Gastroesophageal sphincter (tissue), 4 donors: ENCODE data around the gene ENG. TPM values are rescaled to one million over a fixed set of nuclear protein-coding genes. Genes with fewer than 3 reads are reported as not detected.

Experiments used
- ATAC-seq: fragments of 150-250 bp; one replicate; pipeline ENCODE4 v1.9.1; 2016; ENCODE audit warnings: mild to moderate bottlenecking, moderate library complexity
- H3K27ac ChIP-seq, 4 donors: fragments of 200-600 bp; sonication (generic) in 3 of 4; 1 replicate in 3 of 4; 2 replicates in 1 of 4; pipeline ENCODE4 v1.5.1; 2016 to 2019
- H3K27me3 ChIP-seq: fragments of 200-600 bp; sonication (generic); one replicate; pipeline ENCODE4 v1.5.1; 2019
- H3K36me3 ChIP-seq, 2 donors: fragments of 200-600 bp; sonication (generic); one replicate each; pipeline ENCODE4 v1.5.1; 2019; ENCODE audit warnings: control low read depth in 1 of 2
- H3K4me1 ChIP-seq, 3 donors: fragments of 200-600 bp; sonication (generic); 1 replicate in 2 of 3; 2 replicates in 1 of 3; pipeline ENCODE4 v1.5.1; 2016 to 2019; ENCODE audit warnings: control low read depth in 2 of 3
- H3K4me3 ChIP-seq, 2 donors: fragments of 200-600 bp; sonication (generic); one replicate each; pipeline ENCODE4 v1.5.1; 2019; ENCODE audit warnings: mild to moderate bottlenecking in 1 of 2, moderate library complexity in 1 of 2
- H3K9me3 ChIP-seq, 3 donors: fragments of 200-600 bp; sonication (generic); one replicate each; pipeline ENCODE4 v1.5.1; 2017 to 2019; ENCODE audit warnings: control low read depth in 2 of 3
- CTCF ChIP-seq, 4 experiments: fragments of 200-600 bp in 2 of 4; fragments of 450-650 bp in 2 of 4; sonication (generic) in 1 of 4; IDR thresholded peaks; one replicate each; pipeline ENCODE4 v1.5.1; 2017 to 2019; ENCODE audit warnings: antibody characterized with exemption in 4 of 4, mild to moderate bottlenecking in 2 of 4, moderate library complexity in 2 of 4
- EP300 ChIP-seq: sonication (generic); formaldehyde crosslinking; IDR thresholded peaks from one replicate; pipeline ENCODE4 v1.6.1; 2017; ENCODE audit warnings: antibody characterized with exemption, mild to moderate bottlenecking
- POLR2A ChIP-seq, 2 donors: fragments of 450-650 bp; IDR thresholded peaks; one replicate each; pipeline ENCODE4 v1.6.1; 2017; ENCODE audit warnings: antibody characterized with exemption in 2 of 2, mild to moderate bottlenecking in 2 of 2, moderate library complexity in 1 of 2
- POLR2AphosphoS5 ChIP-seq: sonication (generic); formaldehyde crosslinking; IDR thresholded peaks from one replicate; pipeline ENCODE4 v1.6.1; 2017; ENCODE audit warnings: antibody characterized with exemption
- WGBS, 2 donors: methylation state at CpG; one replicate each; pipeline ENCODE4 v1.1.5; 2018; ENCODE audit warnings: low coverage in 1 of 2; 5-methylcytosine and 5-hydroxymethylcytosine counted together
- total RNA-seq, 4 donors: library from RNA; depleted of rRNA; stranded (reverse); fragments of >200 nt; gene quantifications; one replicate each; pipeline ENCODE4 v1.1.0, GENCODE V29; 2016

The ENG gene
- total RNA-seq, 4 donors from 2014 or later: 21.3 to 76.5 (median 48.0) TPM

- H3K27me3 ChIP-seq: no peaks in the 10 kb centered on the region
- H3K36me3 ChIP-seq: peaks cover 0 to 44% of the 10 kb centered on the region in 2 donors
- peak; percentile 84 for ATAC-seq
- peaks cover 0 to 53% (median 19%) of the 10 kb centered on the region in 3 donors for H3K4me1 ChIP-seq
- peak overlapping the region; percentile 68 to 98 (median 96) for H3K27ac ChIP-seq
- H3K9me3 ChIP-seq: peaks cover 0 to 13% (median 0%) of the 10 kb centered on the region in 3 donors
- H3K4me3 ChIP-seq: peak overlapping the region; percentile 8 to 99
- TF ChIP-seq POLR2A (IDR thresholded peaks at IDR 0.05) (peak; percentile 18 to 37), EP300 (no peak), CTCF (IDR thresholded peaks at IDR 0.05) (no peak), POLR2AphosphoS5 (peak; percentile 48)
- no CpG with 5 or more reads among the region's 19 CpGs for WGBS, 2 donors
Measured at GRCh38 chr9:127897193-127897692, 42.8 kb upstream of the ENG start.

- Histone ChIP-seq H3K27me3 (no peaks in the 10 kb centered on the region), H3K9me3 (peaks cover 0 to 13% (median 0%) of the 10 kb centered on the region in 3 donors), H3K4me3 (peak overlapping the region; percentile 8 to 99), H3K4me1 (peaks cover 0 to 53% (median 19%) of the 10 kb centered on the region in 3 donors), H3K36me3 (peaks cover 0 to 50% of the 10 kb centered on the region in 2 donors), H3K27ac (peak overlapping the region; percentile 37 to 98 (median 96))
- TF ChIP-seq POLR2A (IDR thresholded peaks at IDR 0.05) (peak in 1 of 2 donors; percentile 9), EP300 (no peak)
- WGBS, 2 donors: 60% methylated on average over 5 of the region's 16 CpGs; no CpG with 5 or more reads in 1 of the 2 donors
- peak; percentile 0 for ATAC-seq
Measured at GRCh38 chr9:127896395-127897192, 42.1 kb upstream of the ENG start.

- Histone ChIP-seq H3K27me3 (no peaks in the 10 kb centered on the region), H3K27ac (peak overlapping the region in 2 of 4 donors; percentile 94 to 97), H3K4me1 (peaks cover 0 to 47% (median 19%) of the 10 kb centered on the region in 3 donors), H3K36me3 (peaks cover 0 to 58% of the 10 kb centered on the region in 2 donors), H3K9me3 (peaks cover 0 to 13% (median 0%) of the 10 kb centered on the region in 3 donors), H3K4me3 (no peak overlapping the region)
- WGBS, 2 donors: 70 to 83% methylated on average over 1 to 2 of the region's 8 CpGs
- ATAC-seq: no peak
- TF ChIP-seq POLR2AphosphoS5: no peak
- TF ChIP-seq EP300: no peak
- TF ChIP-seq POLR2A (IDR thresholded peaks at IDR 0.05): no peak
- TF ChIP-seq CTCF (IDR thresholded peaks at IDR 0.05): no peak
Measured at GRCh38 chr9:127895811-127896210, 41.4 kb upstream of the ENG start.

- Histone ChIP-seq H3K27me3 (no peaks in the 10 kb centered on the region), H3K4me3 (no peak overlapping the region), H3K36me3 (peaks cover 0 to 82% of the 10 kb centered on the region in 2 donors), H3K27ac (no peak overlapping the region), H3K4me1 (peaks cover 0 to 30% (median 10%) of the 10 kb centered on the region in 3 donors), H3K9me3 (peaks cover 0 to 13% (median 0%) of the 10 kb centered on the region in 3 donors)
- ATAC-seq: no peak
- WGBS, 2 donors: 92 to 100% methylated on average over 3 to 4 of the region's 4 CpGs
- TF ChIP-seq CTCF (IDR thresholded peaks at IDR 0.05) (no peak), EP300 (no peak), POLR2A (IDR thresholded peaks at IDR 0.05) (no peak), POLR2AphosphoS5 (no peak)
Measured at GRCh38 chr9:127893392-127893791, 38.9 kb upstream of the ENG start.

GRCh38 chr9:127892831-127893230 is 38.4 kb upstream of the ENG start:
- no peak for TF ChIP-seq EP300
- no peak for TF ChIP-seq CTCF (IDR thresholded peaks at IDR 0.05)
- no peak for TF ChIP-seq POLR2AphosphoS5
- TF ChIP-seq POLR2A (IDR thresholded peaks at IDR 0.05): no peak
- WGBS, 2 donors: 82% methylated on average over 3 of the region's 6 CpGs; no CpG with 5 or more reads in 1 of the 2 donors
- H3K9me3 ChIP-seq: peaks cover 0 to 13% (median 0%) of the 10 kb centered on the region in 3 donors
- no peak overlapping the region for H3K4me3 ChIP-seq
- no peaks in the 10 kb centered on the region for H3K27me3 ChIP-seq
- H3K4me1 ChIP-seq: peaks cover 0 to 25% (median 6%) of the 10 kb centered on the region in 3 donors
- ATAC-seq: no peak
- no peak overlapping the region for H3K27ac ChIP-seq
- peaks cover 0 to 88% of the 10 kb centered on the region in 2 donors for H3K36me3 ChIP-seq
